OCI-LY1 (cell line): ENCODE results near the gene RASSF5.

ENCODE experiments used
- H2AFZ ChIP-seq: fragments of 200-600 bp; sonication (generic), shearing (Covaris generic); 2 replicates; pipeline ENCODE4 v1.6.0; 2014; ENCODE audit warnings: antibody characterized with exemption, mild to moderate bottlenecking, low read length
- H3F3A ChIP-seq: fragments of 200-600 bp; sonication (generic), shearing (Covaris generic); 2 replicates; pipeline ENCODE4 v1.6.0; 2014; ENCODE audit warnings: mild to moderate bottlenecking, antibody characterized with exemption, low read length, moderate library complexity; ENCODE audit not compliant: insufficient read depth
- H3K27ac ChIP-seq: fragments of 200-600 bp; sonication (generic); 2 replicates; pipeline ENCODE4 v1.5.1; 2014; ENCODE audit warnings: low read length, mixed run types, mild to moderate bottlenecking, low read depth; ENCODE audit not compliant: poor library complexity, severe bottlenecking
- H3K27me3 ChIP-seq: fragments of 200-600 bp; sonication (generic); 2 replicates; pipeline ENCODE4 v1.6.0; 2014; ENCODE audit warnings: antibody characterized with exemption, mild to moderate bottlenecking, low read length, moderate library complexity; ENCODE audit not compliant: insufficient read depth
- H3K36me3 ChIP-seq: fragments of 200-600 bp; sonication (generic); 2 replicates; pipeline ENCODE4 v1.6.1; 2014; ENCODE audit warnings: mild to moderate bottlenecking, antibody characterized with exemption, low read length, moderate library complexity, mixed read lengths; ENCODE audit not compliant: insufficient read depth
- H3K4me1 ChIP-seq: fragments of 200-600 bp; sonication (generic); 2 replicates; pipeline ENCODE4 v1.5.1; 2014; ENCODE audit warnings: mild to moderate bottlenecking, low read length, moderate library complexity; ENCODE audit not compliant: insufficient read depth, severe bottlenecking
- H3K4me2 ChIP-seq: fragments of 200-600 bp; sonication (generic), shearing (Covaris generic); 2 replicates; pipeline ENCODE4 v1.6.1; 2014; ENCODE audit warnings: low read length
- H3K4me3 ChIP-seq: fragments of 200-600 bp; sonication (generic); 2 replicates; pipeline ENCODE4 v1.5.1; 2014; ENCODE audit warnings: low read length, low read depth, mild to moderate bottlenecking, mixed read lengths; ENCODE audit not compliant: poor library complexity, severe bottlenecking
- H3K79me2 ChIP-seq: fragments of 200-600 bp; shearing (Covaris generic); 2 replicates; pipeline ENCODE4 v1.6.1; 2016; ENCODE audit warnings: mixed run types, low read length, mixed read lengths; ENCODE audit not compliant: insufficient read depth
- H3K9ac ChIP-seq: fragments of 200-600 bp; sonication (generic), shearing (Covaris generic); 2 replicates; pipeline ENCODE4 v1.6.1; 2014; ENCODE audit warnings: mild to moderate bottlenecking, low read length, mixed read lengths
- H3K9me2 ChIP-seq: fragments of 200-600 bp; sonication (generic), shearing (Covaris generic); 2 replicates; pipeline ENCODE4 v1.6.1; 2014; ENCODE audit warnings: low read depth, mild to moderate bottlenecking, low read length, mixed read lengths
- H3K9me3 ChIP-seq: fragments of 200-600 bp; shearing (Covaris generic); 2 replicates; pipeline ENCODE4 v1.6.1; 2014; ENCODE audit warnings: low read length, mixed read lengths
- H4K20me1 ChIP-seq: fragments of 200-600 bp; sonication (generic), shearing (Covaris generic); 2 replicates; pipeline ENCODE4 v1.6.0; 2016; ENCODE audit warnings: mild to moderate bottlenecking, low read length; ENCODE audit not compliant: insufficient read depth
- CTCF ChIP-seq: fragments of 200-600 bp; sonication (generic), shearing (Covaris generic); IDR thresholded peaks from 2 replicates; pipeline ENCODE4 v1.5.1; 2017; ENCODE audit warnings: mild to moderate bottlenecking, antibody characterized with exemption, low read length, moderate library complexity, mixed read lengths
- EZH2 ChIP-seq: fragments of 200-600 bp; sonication (generic), shearing (Covaris generic); IDR thresholded peaks from 2 replicates; pipeline ENCODE4 v1.8.0; 2017; ENCODE audit warnings: borderline replicate concordance, mixed run types, mild to moderate bottlenecking, antibody characterized with exemption, low read length, moderate library complexity, mixed read lengths

RASSF5 gene

GRCh38 chr1:206492589-206492988 lies 14.7 kb upstream of the RASSF5 start:
- H3K9me3 ChIP-seq: no peaks in the 10 kb centered on the region
- H3K27ac ChIP-seq: no peak overlapping the region
- no peak overlapping the region for H3K4me2 ChIP-seq
- H3K4me3 ChIP-seq: no peak overlapping the region
- no peak overlapping the region for H3K9ac ChIP-seq
- H2AFZ ChIP-seq: no peak overlapping the region
- H3K4me1 ChIP-seq: peaks cover 12% of the 10 kb centered on the region
- no peak for TF ChIP-seq CTCF
- TF ChIP-seq EZH2: no peak
- no peaks in the 10 kb centered on the region for H4K20me1 ChIP-seq
- peaks cover 54% of the 10 kb centered on the region; the same call in 1 of the 2 replicates for H3K36me3 ChIP-seq
- H3K9me2 ChIP-seq: no peaks in the 10 kb centered on the region
- H3K79me2 ChIP-seq: no peaks in the 10 kb centered on the region
- no peaks in the 10 kb centered on the region for H3F3A ChIP-seq
- no peaks in the 10 kb centered on the region for H3K27me3 ChIP-seq

- H3K9ac ChIP-seq: no peak overlapping the region
- peaks cover 54% of the 10 kb centered on the region; the same call in 1 of the 2 replicates for H3K36me3 ChIP-seq
- H4K20me1 ChIP-seq: no peaks in the 10 kb centered on the region
- no peaks in the 10 kb centered on the region for H3K79me2 ChIP-seq
- no peaks in the 10 kb centered on the region for H3K9me2 ChIP-seq
- H3K4me1 ChIP-seq: peaks cover 12% of the 10 kb centered on the region
- H3K27me3 ChIP-seq: no peaks in the 10 kb centered on the region
- TF ChIP-seq CTCF: no peak
- no peak for TF ChIP-seq EZH2
- no peaks in the 10 kb centered on the region for H3K9me3 ChIP-seq
- H3K4me2 ChIP-seq: no peak overlapping the region
- no peaks in the 10 kb centered on the region for H3F3A ChIP-seq
- no peak overlapping the region for H3K27ac ChIP-seq
- no peak overlapping the region for H3K4me3 ChIP-seq
- H2AFZ ChIP-seq: no peak overlapping the region
Measured at GRCh38 chr1:206493279-206493678, 14.1 kb upstream of the RASSF5 start.

DNA sequence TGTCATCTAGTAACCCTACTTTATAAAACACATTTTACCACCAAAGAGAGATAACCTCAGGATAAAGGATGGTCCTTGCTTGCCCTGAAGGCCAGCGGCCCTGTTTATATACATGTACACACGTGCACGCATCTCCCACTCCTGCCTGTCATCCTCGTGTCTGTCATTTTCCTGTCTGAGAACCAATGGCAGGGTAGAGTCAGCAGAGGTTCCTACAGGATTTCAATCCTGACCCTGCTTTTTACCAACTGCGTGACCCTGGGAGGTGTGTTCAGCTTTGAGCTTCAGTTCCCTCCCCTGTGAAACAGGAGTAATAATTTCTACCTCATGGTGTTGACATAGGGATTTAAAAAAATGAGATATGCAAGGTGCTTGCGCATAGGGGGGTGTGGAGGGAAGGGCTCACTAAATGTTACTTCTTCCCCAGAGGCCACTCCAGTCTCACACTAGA lies 12.3 kb upstream of the RASSF5 start:
- no peak overlapping the region for H3K4me3 ChIP-seq
- H3K9ac ChIP-seq: no peak overlapping the region
- H3K27ac ChIP-seq: no peak overlapping the region
- H3K9me3 ChIP-seq: no peaks in the 10 kb centered on the region
- peaks cover 12% of the 10 kb centered on the region for H3K4me1 ChIP-seq
- no peak for TF ChIP-seq CTCF
- TF ChIP-seq EZH2: no peak
- no peaks in the 10 kb centered on the region for H3F3A ChIP-seq
- no peak overlapping the region for H2AFZ ChIP-seq
- peaks cover 60% of the 10 kb centered on the region; the same call in 1 of the 2 replicates for H3K36me3 ChIP-seq
- no peaks in the 10 kb centered on the region for H3K79me2 ChIP-seq
- no peaks in the 10 kb centered on the region for H4K20me1 ChIP-seq
- H3K9me2 ChIP-seq: no peaks in the 10 kb centered on the region
- H3K4me2 ChIP-seq: no peak overlapping the region
- H3K27me3 ChIP-seq: no peaks in the 10 kb centered on the region
